Lower lobe of right lung (tissue), 2 donors: ENCODE data around the gene SEPTIN10. TPM values are rescaled to one million over a fixed set of nuclear protein-coding genes. Genes with fewer than 3 reads are reported as not detected.

Source experiments
- ATAC-seq, 2 donors: fragments of 200-7000 bp; cut with Tn5 transposase; one replicate each; pipeline ENCODE4 v1.9.1; 2020 to 2022; ENCODE audit warnings: mild to moderate bottlenecking in 2 of 2, moderate library complexity in 2 of 2
- DNase-seq: peaks from one replicate; pipeline ENCODE4 v3.0.0-alpha.2; 2020
- H3K27ac ChIP-seq: fragments of 200-600 bp; one replicate; pipeline ENCODE4 v1.8.0; 2022
- H3K27me3 ChIP-seq: fragments of 200-600 bp; one replicate; pipeline ENCODE4 v1.8.0; 2022; ENCODE audit warnings: low read depth
- H3K36me3 ChIP-seq: fragments of 200-600 bp; one replicate; pipeline ENCODE4 v1.8.0; 2022; ENCODE audit warnings: mild to moderate bottlenecking
- H3K4me1 ChIP-seq: fragments of 200-600 bp; one replicate; pipeline ENCODE4 v1.8.0; 2022
- H3K4me3 ChIP-seq: fragments of 200-600 bp; one replicate; pipeline ENCODE4 v1.8.0; 2022; ENCODE audit warnings: mild to moderate bottlenecking
- H3K9me3 ChIP-seq: fragments of 200-600 bp; one replicate; pipeline ENCODE4 v1.8.0; 2022
- intact Hi-C: fragments of 100-400 bp; cut with DNase I; formaldehyde crosslinking; loops from one replicate; pipeline ENCODE4 v1.11.0; 2022
- total RNA-seq: library from RNA; stranded (reverse); fragmentation: NEBNext Ultra II Directional; extraction: Animal tissue kit (Norgen Biotek cat#: 25700); gene quantifications from one replicate; pipeline ENCODE4 v1.2.1, GENCODE V29; 2021
- TF ChIP-seq, protein P1 (sequence below): fragments of 200-600 bp; IDR thresholded peaks from one replicate; pipeline ENCODE4 v1.8.0; 2022; ENCODE audit warnings: antibody characterized with exemption, mild to moderate bottlenecking
- donor health status: DM: no; HTN: yes; CAD: no; lungs with severe emphysema.

Gene SEPTIN10
- total RNA-seq, 1 donor from 2014 or later, result 86.9 TPM

DNA sequence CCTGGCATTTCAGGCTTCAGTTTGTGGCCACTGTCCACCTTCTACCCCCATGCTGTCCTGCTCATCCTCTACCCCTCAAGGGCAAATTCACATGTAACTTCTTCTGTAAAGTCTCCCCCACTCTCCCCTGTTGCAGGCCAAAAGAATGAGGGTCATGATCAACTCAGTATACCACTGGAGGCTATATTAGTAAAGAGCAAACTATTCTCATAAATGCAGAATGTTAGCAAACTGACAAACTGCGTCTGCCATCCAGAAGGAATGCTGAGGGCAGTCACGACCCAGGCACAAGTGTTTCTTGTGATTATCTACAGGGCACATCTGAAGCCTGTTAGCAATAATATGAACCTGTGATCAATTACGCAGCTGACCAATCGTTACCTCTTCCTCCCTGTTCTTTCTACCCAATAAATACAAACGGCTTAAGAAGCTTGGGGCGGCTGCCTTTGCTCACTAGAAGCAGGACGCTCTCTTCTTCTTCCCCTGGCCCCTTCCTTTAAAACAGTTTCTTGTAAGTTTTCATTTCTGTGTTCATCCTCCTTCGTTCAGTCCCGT lies 58.3 kb downstream of the SEPTIN10 start:
- H3K27me3 ChIP-seq, result no peaks in the 10 kb centered on the region
- H3K9me3 ChIP-seq, result no peaks in the 10 kb centered on the region
- DNase-seq, result no peak
- H3K36me3 ChIP-seq, result peaks cover 27% of the 10 kb centered on the region
- TF ChIP-seq, protein P1, sequence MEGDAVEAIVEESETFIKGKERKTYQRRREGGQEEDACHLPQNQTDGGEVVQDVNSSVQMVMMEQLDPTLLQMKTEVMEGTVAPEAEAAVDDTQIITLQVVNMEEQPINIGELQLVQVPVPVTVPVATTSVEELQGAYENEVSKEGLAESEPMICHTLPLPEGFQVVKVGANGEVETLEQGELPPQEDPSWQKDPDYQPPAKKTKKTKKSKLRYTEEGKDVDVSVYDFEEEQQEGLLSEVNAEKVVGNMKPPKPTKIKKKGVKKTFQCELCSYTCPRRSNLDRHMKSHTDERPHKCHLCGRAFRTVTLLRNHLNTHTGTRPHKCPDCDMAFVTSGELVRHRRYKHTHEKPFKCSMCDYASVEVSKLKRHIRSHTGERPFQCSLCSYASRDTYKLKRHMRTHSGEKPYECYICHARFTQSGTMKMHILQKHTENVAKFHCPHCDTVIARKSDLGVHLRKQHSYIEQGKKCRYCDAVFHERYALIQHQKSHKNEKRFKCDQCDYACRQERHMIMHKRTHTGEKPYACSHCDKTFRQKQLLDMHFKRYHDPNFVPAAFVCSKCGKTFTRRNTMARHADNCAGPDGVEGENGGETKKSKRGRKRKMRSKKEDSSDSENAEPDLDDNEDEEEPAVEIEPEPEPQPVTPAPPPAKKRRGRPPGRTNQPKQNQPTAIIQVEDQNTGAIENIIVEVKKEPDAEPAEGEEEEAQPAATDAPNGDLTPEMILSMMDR, result no peak
- H3K27ac ChIP-seq, result no peak overlapping the region
- intact Hi-C loops, result no loop called here
- peaks cover 7% of the 10 kb centered on the region for H3K4me1 ChIP-seq
- no peak for ATAC-seq
- no peak overlapping the region for H3K4me3 ChIP-seq

- H3K4me1 ChIP-seq, result peaks cover 7% of the 10 kb centered on the region
- peaks cover 27% of the 10 kb centered on the region for H3K36me3 ChIP-seq
- ATAC-seq (no peak), DNase-seq (no peak)
- no peak overlapping the region for H3K27ac ChIP-seq
- TF ChIP-seq, protein P1, result no peak
- intact Hi-C loops, result no loop called here
- no peak overlapping the region for H3K4me3 ChIP-seq
- no peaks in the 10 kb centered on the region for H3K9me3 ChIP-seq
- no peaks in the 10 kb centered on the region for H3K27me3 ChIP-seq
These were observed 59.0 kb downstream of the SEPTIN10 start for GRCh38 chr2:109554758-109555157.

GRCh38 chr2:109549016-109549590 lies 64.7 kb downstream of the SEPTIN10 start:
- Histone ChIP-seq H3K36me3 (peaks cover 26% of the 10 kb centered on the region), H3K4me1 (no peaks in the 10 kb centered on the region), H3K27me3 (no peaks in the 10 kb centered on the region), H3K27ac (no peak overlapping the region), H3K4me3 (no peak overlapping the region), H3K9me3 (no peaks in the 10 kb centered on the region)
- TF ChIP-seq, protein P1, result no peak
- ATAC-seq, result no peak
- no peak for DNase-seq
- intact Hi-C loops, result no loop called here

DNA sequence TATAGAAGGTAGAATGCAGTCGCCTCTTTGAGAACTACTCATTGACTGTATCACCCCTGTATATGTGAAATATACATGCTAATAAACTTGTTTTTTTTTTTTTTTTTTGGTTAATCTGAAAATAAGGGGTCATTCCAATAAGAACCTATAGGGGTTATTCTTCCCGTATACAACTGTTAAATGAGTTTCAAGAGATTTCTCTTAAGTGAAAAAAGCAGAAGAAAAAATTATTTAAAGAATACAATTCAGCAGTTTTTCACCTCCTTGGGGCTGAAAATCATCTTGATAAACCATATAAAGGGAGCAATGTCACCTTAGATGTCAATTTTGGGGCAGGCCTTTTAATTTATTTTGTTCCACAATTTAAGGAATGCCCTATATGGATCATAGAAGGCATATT lies 66.5 kb downstream of the SEPTIN10 start:
- no peak for DNase-seq
- H3K4me3 ChIP-seq, result no peak overlapping the region
- no peaks in the 10 kb centered on the region for H3K27me3 ChIP-seq
- no peaks in the 10 kb centered on the region for H3K9me3 ChIP-seq
- TF ChIP-seq, protein P1, result no peak
- H3K36me3 ChIP-seq, result peaks cover 20% of the 10 kb centered on the region
- H3K4me1 ChIP-seq, result no peaks in the 10 kb centered on the region
- intact Hi-C loops, result no loop called here
- no peak for ATAC-seq
- no peak overlapping the region for H3K27ac ChIP-seq

GRCh38 chr2:109545828-109546713 lies 67.7 kb downstream of the SEPTIN10 start:
- peaks cover 17% of the 10 kb centered on the region for H3K36me3 ChIP-seq
- ATAC-seq (peak; percentile 90 to 93), DNase-seq (peak; percentile 56)
- intact Hi-C loops, result no loop called here
- no peak overlapping the region for H3K27ac ChIP-seq
- no peak overlapping the region for H3K4me3 ChIP-seq
- no peaks in the 10 kb centered on the region for H3K27me3 ChIP-seq
- no peaks in the 10 kb centered on the region for H3K9me3 ChIP-seq
- TF ChIP-seq, protein P1, result peak; percentile 89
- H3K4me1 ChIP-seq, result no peaks in the 10 kb centered on the region
